GM21528 (cell line): ENCODE results near the gene HOXA1.

Experiments
- ATAC-seq: cut with Tn5 transposase; IDR thresholded peaks from one replicate; pipeline ENCODE4 v1.9.1; 2021; ENCODE audit warnings: mild to moderate bottlenecking, moderate library complexity; ENCODE audit not compliant: unreplicated experiment, low FRiP score

The HOXA1 gene

DNA sequence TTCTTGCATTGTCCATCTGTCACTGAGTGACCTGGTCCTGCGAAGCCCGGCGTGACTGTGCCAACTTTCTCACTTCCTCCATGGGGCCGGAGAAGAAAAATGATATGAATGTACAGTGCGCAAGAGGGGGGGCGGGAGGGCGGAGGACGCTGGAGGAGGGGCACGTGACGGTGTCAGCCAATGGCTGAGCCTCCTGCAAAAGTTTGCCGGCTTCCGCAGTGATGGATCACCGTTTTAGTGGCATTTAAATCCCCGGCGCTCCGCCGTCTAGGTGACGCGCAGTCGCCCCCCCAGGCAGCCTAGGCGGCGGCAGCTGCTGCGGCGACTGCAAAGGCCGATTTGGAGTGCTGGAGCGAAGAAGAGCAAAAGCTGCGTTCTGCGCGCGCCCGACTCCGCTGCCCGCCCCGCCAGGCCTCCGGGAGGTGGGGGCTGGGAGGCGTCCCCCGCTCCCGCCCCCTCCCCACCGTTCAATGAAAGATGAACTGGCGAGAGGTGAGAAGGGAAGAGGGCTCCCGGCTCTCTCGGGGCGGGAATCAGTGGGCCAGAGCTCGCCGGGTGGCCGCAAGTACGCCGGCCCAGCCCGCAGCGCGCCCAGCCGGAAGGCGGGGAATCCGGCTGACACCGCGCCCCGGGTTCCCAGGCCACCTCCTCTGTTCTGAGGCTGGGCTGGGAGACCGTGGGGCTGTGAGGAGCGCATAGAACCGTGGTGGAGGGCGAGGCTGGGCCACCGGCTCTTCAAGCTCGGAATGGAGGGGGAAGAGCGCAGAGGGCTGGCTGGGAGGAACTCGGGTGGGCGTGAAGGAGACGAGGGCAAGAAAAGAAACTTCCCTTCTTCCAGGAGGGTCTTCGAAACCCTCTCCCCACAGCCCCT is at the start of gene HOXA1:
TSS of gene HOXA1 (minus strand) at position 104 of the 871 bp plus-strand sequence. CDS start at position 16, 88 bp downstream.
- ATAC-seq = peak; percentile 93

DNA sequence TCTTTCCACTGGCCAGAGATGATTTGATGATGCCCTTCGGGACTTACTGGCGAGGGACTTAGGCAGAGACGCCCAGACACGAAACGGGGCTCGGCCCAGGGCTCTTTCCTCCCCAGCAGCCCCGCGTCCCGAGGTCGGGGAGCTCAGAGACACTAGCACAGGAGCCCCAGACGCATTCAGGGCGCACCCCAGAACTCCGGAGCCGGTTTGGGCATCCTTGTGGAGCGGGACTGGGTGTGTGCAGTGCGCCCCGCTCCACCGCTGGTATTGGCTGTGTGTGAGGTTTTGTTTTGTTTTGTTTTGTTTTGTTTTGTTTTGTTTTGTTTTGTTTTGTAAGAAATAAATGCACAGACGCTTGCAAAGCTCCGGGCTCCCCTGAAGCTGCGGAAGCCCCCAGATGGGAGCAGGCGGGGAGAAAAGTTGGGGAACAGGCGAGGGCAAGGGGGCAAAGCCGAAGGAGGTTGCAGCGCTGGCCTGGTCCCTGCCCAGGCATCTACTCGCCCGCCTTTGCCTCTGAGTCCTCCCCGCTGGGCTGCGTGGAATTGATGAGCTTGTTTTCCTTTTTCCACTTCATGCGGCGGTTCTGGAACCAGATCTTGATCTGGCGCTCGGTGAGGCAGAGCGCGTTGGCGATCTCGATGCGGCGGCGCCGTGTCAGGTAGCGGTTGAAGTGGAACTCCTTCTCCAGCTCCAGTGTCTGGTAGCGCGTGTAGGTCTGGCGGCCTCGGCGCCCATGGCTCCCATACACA is 49.5 kb upstream of the HOXA1 start:
- no peak for ATAC-seq

DNA sequence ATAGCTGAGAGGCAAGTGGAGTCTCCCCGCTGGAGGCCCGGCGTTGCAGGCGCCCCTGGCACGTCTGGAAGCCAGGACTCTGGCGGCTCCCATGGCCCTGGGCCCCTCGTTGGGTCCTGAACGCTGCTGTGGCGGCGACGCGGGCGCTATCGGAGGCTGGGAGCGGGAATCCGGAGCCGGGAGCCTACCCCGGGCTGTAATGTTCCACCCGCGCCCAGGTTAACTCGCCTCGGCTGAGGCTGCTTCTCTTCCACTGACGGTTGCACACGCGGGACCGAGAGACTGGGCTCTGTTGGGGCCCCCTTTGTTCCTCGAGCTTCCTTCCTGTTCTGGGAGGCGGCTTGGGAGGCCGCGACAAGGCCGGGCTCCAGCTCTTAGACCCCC is 49.0 kb upstream of the HOXA1 start:
- ATAC-seq = no peak

DNA sequence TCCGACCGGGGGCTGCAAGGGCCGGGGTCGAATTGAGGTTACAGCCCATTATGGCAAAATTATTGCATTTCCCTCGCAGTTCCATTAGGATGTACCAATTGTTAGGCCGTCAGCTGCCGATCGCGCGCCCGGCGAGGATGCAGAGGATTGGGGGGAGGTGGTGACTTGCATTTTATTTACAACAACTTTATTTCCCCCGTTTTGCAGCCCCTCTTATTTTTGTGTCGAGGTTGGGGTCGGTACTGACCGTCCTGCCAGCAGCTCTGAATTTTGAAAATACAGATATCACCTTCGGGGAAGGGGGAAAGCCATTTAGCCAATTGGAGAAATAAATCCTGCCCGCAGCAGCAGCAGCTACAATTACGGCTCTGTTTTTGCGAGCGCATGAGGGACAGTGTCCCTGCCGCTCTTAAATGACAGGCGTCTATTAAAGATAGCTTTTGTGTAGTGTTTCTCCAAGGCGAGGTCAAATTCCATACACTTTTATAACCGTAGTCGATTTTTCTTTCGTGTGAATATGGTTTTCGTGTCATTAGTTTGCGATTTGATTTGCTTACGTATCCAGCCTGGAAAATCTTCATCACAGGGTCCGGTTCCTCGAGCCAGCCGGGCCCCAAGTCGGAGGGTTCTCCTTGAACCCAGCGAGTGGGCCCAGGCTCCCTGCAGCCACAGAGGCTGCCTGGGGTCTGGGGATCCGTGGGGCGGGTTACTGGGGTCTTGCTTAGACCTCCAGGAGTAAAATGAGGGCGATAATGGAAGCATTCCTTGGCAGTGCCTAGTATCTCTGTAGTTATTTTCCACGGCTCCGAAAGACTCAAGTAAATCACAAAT is 48.4 kb upstream of the HOXA1 start:
- ATAC-seq = no peak

DNA sequence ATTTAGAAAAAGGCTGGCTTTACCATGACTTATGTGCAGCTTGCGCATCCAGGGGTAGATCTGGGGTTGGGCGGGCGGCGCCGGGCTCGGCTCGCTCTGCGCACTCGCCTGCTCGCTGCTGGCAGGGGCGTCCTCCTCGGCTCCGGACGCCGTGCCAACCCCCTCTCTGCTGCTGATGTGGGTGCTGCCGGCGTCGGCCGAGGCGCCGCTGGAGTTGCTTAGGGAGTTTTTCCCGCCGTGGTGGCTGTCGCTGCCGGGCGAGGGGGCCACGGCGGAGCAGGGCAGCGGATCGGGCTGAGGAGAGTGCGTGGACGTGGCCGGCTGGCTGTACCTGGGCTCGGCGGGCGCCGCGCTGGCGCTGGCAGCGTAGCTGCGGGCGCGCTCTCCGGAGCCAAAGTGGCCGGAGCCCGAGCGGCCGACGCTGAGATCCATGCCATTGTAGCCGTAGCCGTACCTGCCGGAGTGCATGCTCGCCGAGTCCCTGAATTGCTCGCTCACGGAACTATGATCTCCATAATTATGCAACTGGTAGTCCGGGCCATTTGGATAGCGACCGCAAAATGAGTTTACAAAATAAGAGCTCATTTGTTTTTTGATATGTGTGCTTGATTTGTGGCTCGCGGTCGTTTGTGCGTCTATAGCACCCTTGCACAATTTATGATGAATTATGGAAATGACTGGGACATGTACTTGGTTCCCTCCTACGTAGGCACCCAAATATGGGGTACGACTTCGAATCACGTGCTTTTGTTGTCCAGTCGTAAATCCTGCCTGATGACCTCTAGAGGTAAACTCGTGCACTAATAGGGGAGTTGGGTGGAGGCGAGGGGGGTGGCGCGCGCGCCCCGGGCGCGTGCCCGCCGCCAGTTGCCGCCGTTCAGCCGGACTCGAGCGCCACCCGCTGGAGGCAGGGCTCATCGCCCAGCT is 47.5 kb upstream of the HOXA1 start, which contains the start of gene HOXA5:
TSS of gene HOXA5 (minus strand) at position 659 of the 927 bp plus-strand sequence. CDS start at position 585, 74 bp downstream.
- no peak for ATAC-seq

DNA sequence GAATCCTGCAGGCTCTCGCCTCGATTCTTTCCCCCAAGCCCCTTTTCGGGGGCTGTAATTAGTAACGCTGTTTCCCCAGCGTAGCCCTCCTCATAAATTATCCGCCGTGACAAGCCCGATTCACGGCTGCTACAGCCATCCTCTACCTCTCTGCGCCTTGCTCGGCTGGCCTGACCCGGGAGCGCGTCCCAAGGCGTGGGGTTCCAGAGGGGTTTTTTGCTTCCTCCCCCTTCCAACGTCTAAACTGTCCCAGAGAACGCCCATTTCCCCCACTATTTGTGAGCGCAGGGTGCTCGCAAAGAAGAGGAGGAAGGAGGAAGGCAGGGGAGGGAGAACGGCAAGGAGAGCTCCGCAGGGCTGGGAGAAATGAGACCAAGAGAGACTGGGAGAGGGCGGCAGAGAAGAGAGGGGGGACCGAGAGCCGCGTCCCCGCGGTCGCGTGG is 46.8 kb upstream of the HOXA1 start:
- no peak for ATAC-seq

DNA sequence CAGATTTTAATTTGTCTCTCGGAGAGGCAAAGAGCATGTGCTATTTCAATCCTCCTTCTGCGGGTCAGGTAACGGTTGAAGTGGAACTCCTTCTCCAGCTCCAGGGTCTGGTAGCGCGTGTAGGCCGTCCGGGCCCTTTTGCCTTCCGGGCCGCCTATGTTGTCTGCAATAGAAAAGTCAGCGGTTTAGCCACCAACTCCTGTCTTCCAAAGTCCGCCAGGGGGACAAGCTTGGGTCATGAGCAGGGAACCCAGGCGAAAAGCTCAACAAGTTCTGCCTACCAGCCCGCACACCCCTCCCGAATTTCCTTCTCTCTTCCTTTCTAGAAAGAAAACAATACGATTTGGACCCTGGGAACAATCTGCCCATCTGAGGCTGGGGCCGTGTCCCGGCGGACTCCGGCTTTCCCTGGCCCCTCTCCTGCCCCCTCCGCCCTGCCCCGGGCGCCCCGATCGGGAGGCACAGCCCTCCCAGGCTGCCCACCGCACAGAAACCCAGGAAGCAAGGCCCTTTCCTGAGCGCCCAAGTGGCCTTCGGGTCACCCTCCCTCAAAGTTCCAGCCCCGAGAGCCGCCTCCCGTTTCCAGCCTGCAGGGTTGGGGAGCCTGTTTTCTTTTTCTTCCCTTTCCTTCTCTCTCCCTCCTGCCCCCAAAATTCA is 46.3 kb upstream of the HOXA1 start:
- ATAC-seq = no peak

DNA sequence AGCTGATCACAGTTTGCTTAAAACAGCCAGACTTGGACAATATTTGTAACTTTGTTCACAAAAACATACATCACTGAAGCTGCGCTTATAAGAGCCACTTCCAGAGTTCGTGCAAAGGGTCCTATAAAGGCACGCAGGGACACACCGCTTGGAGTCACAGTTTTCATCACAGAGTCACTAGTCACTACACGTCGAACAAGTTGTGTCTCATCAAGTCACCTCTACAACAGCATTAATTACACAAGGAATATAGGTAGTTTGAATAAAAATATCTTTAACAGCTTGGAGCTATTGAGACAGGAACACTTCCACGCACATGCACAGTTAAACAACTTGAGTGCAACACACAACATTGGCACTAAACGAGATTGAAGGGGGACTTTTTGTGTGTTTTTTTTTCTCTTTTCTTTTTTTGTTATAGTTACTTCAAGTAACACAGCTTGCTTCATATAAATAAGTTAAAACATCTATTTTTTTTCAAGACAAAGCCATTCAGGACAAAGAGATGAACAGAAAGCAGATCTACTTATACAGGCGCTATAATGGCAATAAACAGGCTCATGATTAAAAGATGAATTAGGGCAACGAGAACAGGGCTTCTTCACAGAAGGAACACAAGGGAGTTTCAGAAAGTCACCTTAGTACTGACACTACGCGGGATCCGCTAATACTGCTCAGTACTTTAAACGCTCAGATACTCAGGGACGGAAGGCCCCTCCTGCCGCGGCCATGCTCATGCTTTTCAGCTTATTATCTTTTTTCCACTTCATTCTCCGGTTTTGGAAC is 45.5 kb upstream of the HOXA1 start:
- ATAC-seq = no peak

DNA sequence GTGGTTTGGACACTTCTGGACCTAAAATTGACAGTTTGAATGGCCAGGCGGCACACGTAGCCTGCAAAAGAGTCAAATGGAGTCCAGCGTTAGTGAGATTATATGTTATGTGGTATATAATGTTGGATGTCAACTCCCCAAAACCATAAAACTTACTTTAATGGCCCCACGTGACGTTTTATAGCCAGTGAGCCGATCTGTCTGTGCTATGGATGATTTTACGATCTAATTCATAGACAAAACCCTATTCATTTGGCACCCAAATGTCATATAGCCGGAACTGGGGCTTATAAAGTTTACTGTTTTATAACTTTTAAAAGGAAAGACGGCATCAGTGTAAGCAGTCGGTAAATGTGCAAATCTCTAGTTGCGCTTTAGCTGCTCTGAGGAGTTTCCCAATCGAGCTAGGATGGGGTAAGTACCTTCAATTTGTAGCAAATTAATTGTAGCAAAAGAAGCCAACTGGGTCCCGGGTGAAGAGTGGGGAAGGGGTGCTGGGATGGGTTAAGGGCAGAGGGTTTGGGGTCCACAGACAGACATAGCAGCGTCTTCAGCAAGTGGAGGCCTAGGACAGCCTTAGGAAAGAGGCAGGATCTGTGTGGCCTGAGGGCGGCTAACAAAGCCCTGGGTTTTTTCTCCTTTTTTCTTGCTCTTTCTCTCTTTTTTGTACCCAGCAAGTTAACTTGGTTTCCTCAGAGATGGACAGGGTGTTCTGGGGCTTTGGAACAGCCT is 44.5 kb upstream of the HOXA1 start:
- ATAC-seq = no peak

DNA sequence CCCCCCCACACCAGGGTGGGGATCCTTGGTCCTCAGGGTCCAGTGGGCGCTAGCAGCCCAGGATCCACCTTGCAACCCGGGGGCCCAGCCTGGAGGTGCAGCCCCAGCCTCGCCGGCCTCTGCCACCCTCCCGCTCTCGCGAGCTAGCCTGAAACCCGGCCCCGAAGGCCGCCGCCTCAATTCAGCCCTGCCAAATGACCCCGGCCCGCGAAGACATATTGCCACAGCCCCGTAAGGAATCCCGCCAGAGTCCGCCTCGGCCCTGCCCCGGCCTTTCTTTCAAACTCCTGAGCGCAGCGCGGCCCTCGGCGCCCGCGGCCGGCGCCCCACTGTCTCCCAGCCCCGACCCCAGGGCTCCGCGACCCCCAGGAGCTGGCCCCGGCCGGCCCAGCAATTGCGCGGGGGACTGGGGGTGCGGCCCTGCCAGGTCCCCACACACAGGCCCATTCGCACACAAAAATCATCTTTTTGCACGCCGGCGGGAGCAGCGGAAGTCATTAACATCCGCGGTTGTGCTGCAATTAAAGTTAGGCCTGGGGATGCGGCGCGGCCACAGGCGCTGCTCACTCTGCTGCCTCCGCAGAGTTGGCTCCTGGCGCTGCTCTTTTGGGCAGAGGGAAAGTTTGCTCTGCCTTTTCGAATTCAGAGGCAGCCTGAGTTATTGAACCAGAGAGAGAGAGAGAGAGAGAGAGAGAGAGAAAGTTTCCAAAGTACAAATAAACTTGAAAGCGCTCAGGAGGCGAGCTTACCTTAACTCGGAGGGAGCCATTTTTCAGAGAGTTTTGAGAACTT is 43.7 kb upstream of the HOXA1 start:
- no peak for ATAC-seq

DNA sequence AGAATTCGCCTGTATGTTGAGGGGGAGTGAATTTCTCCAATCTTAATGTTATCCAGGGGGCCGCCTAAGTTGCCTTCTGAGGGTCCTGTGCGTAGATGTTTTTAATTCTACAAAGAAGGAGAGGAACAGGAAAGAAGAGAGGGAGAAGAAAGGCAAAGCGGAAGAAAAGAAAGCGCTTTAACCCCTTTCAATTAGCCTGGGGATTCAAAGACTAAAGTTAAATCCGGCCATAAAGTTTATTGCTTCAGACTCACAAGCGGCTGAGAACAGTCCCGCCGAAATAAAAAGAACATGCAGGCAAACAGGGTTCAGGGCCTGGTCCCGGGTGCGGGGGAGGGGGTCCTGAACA is 43.2 kb upstream of the HOXA1 start:
- ATAC-seq = no peak

DNA sequence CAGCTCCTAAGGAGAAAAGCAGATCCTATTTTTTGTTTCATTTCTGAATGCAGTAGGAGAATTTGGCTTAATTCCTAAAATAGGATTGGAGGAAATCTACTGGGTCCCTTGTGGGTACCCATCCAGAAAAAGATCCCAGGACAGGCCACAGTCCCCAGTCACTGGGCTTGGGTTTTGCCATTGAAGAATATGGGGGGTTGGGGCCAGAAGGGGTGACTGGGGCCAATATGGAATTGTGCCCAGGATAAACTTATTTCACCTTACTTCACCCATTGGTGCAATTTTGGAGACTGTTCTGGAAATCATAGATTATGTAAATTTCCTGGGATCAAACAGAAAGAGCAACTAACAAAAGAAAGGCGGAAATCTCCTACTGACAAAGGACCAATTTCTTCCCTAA is 42.7 kb upstream of the HOXA1 start:
- no peak for ATAC-seq

DNA sequence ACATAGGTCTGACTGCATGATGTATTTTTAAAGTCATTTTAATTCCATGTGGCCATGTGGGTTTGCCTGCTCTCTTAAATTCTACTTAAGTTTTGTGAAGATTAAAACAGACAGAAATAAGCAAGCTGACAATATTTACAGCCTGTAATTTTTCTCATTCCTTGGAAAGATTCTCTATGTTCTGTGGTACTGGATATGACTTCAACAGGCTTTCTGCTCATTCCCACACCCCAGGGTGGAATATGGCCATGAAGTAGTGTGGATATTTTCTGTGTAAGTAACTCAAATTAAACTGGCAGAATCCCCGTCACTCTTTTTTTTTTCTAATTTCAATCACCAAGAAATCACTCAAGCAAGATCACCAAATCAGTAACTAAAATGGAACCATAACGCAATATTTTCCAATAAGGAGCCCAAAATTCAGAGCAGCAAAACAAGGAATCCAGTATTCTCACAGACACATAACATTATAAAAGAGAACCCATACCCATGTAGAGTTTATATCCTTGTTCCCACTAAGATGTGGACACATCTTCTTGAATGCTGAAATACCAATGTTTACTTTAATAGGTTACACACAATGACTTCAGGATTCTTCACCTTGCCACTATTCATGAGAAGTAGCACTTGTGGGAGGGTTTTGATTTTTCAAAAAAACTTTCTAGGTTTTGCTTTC is 42.0 kb upstream of the HOXA1 start:
- ATAC-seq = no peak

DNA sequence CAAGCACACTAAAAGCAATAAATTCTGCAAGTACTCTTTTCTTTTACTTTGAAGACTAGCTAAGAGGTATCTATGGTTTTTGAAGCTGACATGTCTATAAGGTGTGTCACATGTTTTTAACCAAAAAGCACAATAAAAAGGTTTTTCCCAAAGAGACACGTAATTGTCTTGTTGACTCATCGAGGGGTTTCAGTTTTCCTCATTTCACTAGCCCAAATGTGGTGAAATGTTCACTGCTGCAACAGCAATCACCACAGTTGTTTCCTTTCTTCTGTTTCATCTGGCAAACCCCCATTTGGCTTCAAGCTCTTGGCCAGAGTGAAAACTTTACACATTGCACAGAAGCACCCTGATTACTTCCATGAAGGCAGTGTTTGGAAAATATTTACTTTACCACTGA is 38.6 kb upstream of the HOXA1 start:
- ATAC-seq = no peak

DNA sequence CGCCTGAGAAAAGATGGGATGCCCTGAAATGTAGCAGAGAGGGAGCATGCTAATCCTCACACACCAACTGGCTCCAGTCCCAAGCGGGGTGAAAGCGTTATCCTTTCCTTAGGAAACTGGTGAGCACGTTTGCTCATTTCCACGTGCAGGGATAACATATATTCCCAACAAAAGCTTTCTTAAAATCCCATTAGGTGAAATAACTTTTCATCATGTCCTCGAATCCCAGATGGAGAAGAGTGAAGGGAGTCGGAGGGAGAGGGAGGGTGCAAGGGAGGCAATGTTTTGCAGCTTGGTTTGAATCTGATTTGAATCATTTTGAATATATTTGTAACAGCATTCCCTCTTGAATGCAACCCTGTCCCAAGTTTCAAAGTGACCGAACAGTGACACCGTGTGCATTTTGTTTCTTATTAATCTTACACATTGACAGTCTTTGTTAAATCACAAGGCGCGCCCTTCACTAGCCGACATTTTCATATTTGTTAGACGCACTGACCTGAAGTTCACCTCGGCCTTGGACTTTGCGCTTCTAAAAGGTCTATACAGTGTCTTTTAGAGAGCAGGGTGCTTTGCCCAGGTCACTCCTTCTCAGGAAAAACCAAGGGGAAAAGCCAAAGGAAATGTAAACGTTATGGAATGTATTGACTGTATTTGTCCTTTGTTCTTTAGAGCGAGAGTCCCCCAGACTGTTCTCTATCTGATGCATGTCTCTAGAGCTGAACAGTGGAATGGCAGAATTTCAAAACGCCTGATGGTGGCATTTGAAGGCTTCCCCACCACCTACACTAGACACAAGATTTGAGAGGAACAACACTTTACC is 37.8 kb upstream of the HOXA1 start:
- ATAC-seq = no peak

DNA sequence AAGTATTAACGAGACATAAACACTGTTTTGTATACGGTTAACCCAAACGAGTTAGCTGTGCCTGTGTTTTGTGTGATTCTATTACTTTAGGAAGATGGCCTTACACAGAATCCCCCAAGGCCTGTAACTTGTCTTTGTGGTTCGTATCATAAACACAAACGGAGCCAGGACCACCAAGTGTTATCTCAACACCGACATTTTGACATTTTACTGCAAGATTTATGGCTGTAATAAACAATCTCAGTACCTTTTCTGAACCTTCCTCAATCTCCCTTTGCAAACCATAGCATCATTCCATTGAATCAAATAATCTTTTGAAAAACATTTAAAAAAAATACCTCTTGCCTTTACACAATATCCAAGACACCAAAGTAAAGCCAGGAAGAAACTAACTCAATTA is 37.2 kb upstream of the HOXA1 start:
- no peak for ATAC-seq
